GM21717 (cell line): ENCODE results near the gene CCDC69.
"Not testable (repeated sequence)": the region's sequence is repeated elsewhere in the genome, so short reads cannot be mapped to it uniquely, and the experiment has no call there.

Source experiments
- ATAC-seq: cut with Tn5 transposase; IDR thresholded peaks from one replicate; pipeline ENCODE4 v1.9.1; 2021; ENCODE audit warnings: mild to moderate bottlenecking, moderate library complexity; ENCODE audit not compliant: unreplicated experiment

The CCDC69 gene

GRCh38 chr5:151223447-151224264, at the start of gene CCDC69:
TSS of gene CCDC69 (minus strand) at chr5:151224092. CDS start at chr5:151223970, 122 bp downstream.
- peak; percentile 69 for ATAC-seq

GRCh38 chr5:151271336-151271735, 47.4 kb upstream of the CCDC69 start:
- ATAC-seq: no peak

GRCh38 chr5:151270599-151270998, 46.7 kb upstream of the CCDC69 start:
- ATAC-seq: peak; percentile 85

GRCh38 chr5:151267491-151268260, 43.8 kb upstream of the CCDC69 start:
- no peak for ATAC-seq

- ATAC-seq: peak; percentile 57
Observed at GRCh38 chr5:151264113-151264512, 40.2 kb upstream of the CCDC69 start.

GRCh38 chr5:151262532-151262931, 38.6 kb upstream of the CCDC69 start:
- no peak for ATAC-seq

GRCh38 chr5:151259931-151260330, 36.0 kb upstream of the CCDC69 start:
- ATAC-seq: no peak

GRCh38 chr5:151258816-151259215, 34.9 kb upstream of the CCDC69 start:
- ATAC-seq: no peak

GRCh38 chr5:151258201-151258611, 34.3 kb upstream of the CCDC69 start:
- no peak for ATAC-seq

GRCh38 chr5:151257731-151258181, 33.9 kb upstream of the CCDC69 start:
- ATAC-seq: peak; percentile 29

- peak; percentile 34 for ATAC-seq
Observed at GRCh38 chr5:151255621-151256286, 31.9 kb upstream of the CCDC69 start.

GRCh38 chr5:151254990-151255389, 31.1 kb upstream of the CCDC69 start:
- not testable (repeated sequence) for ATAC-seq

- no peak for ATAC-seq
Observed at GRCh38 chr5:151254556-151254955, 30.7 kb upstream of the CCDC69 start.

- ATAC-seq: no peak
Observed at GRCh38 chr5:151253605-151253950, 29.7 kb upstream of the CCDC69 start.

- ATAC-seq: peak; percentile 79
Observed at GRCh38 chr5:151252762-151253604, 29.1 kb upstream of the CCDC69 start, which contains the start of gene GM2A. TSS of gene GM2A (plus strand) at chr5:151253185. CDS start at chr5:151253217, 32 bp downstream.

- ATAC-seq: no peak
Observed at GRCh38 chr5:151251621-151252020, 27.7 kb upstream of the CCDC69 start.

GRCh38 chr5:151251001-151251551, 27.2 kb upstream of the CCDC69 start:
- ATAC-seq: no peak

GRCh38 chr5:151250346-151251000, 26.6 kb upstream of the CCDC69 start:
- no peak for ATAC-seq

GRCh38 chr5:151249281-151249680, 25.4 kb upstream of the CCDC69 start:
- ATAC-seq: no peak

- no peak for ATAC-seq
Observed at GRCh38 chr5:151248651-151249050, 24.8 kb upstream of the CCDC69 start.
